NCI-H446 treated with DMSO at 0.1 percent for 48 hours (cell line): ENCODE data around the gene SMYD2.

ENCODE experiments used
- DNase-seq: peaks from one replicate; lab custom pipeline; 2025; lab: John Stamatoyannopoulos, UW

The SMYD2 gene

GRCh38 chr1:214329470-214330220, 48.7 kb downstream of the SMYD2 start:
- DNase-seq, result no peak

GRCh38 chr1:214330222-214330621, 49.3 kb downstream of the SMYD2 start:
- no peak for DNase-seq

GRCh38 chr1:214330715-214331114, 49.8 kb downstream of the SMYD2 start:
- DNase-seq, result no peak

- no peak for DNase-seq
Observed at GRCh38 chr1:214331180-214331579, 50.2 kb downstream of the SMYD2 start.

GRCh38 chr1:214331827-214332423, 51.0 kb downstream of the SMYD2 start:
- no peak for DNase-seq

- DNase-seq, result peak; percentile 11
Observed at GRCh38 chr1:214332946-214333798, 52.2 kb downstream of the SMYD2 start.

- no peak for DNase-seq
Observed at GRCh38 chr1:214335567-214335966, 54.6 kb downstream of the SMYD2 start.

- no peak for DNase-seq
Observed at GRCh38 chr1:214337015-214337414, 56.1 kb downstream of the SMYD2 start.

- no peak for DNase-seq
Observed at GRCh38 chr1:214337511-214337910, 56.6 kb downstream of the SMYD2 start.

- no peak for DNase-seq
Observed at GRCh38 chr1:214338212-214338611, 57.3 kb downstream of the SMYD2 start.

- no peak for DNase-seq
Observed at GRCh38 chr1:214341459-214341858, 60.5 kb downstream of the SMYD2 start.

GRCh38 chr1:214341932-214342331, 61.0 kb downstream of the SMYD2 start:
- DNase-seq, result no peak

GRCh38 chr1:214342525-214342924, 61.6 kb downstream of the SMYD2 start:
- DNase-seq, result no peak

GRCh38 chr1:214344897-214345296, 63.9 kb downstream of the SMYD2 start:
- DNase-seq, result no peak

- DNase-seq, result no peak
Observed at GRCh38 chr1:214349008-214349407, 68.0 kb downstream of the SMYD2 start.

- no peak for DNase-seq
Observed at GRCh38 chr1:214349781-214350180, 68.8 kb downstream of the SMYD2 start.

- no peak for DNase-seq
Observed at GRCh38 chr1:214351551-214352277, 70.8 kb downstream of the SMYD2 start.

- no peak for DNase-seq
Observed at GRCh38 chr1:214352838-214353237, 71.9 kb downstream of the SMYD2 start.

GRCh38 chr1:214354440-214355148, 73.6 kb downstream of the SMYD2 start:
- DNase-seq, result peak; percentile 6

GRCh38 chr1:214360116-214360515, 79.2 kb downstream of the SMYD2 start:
- no peak for DNase-seq

GRCh38 chr1:214360525-214361164, 79.7 kb downstream of the SMYD2 start:
- no peak for DNase-seq
